HCEC 1CT (cell line): ENCODE measurements around the gene GOLGB1.
A peak's percentile ranks its signal among the peaks of the same experiment; 100 is the strongest.
"Not testable (repeated sequence)": the region's sequence is repeated elsewhere in the genome, so short reads cannot be mapped to it uniquely, and the experiment has no call there.

Source experiments
- DNase-seq: peaks from one replicate; pipeline ENCODE4 v3.0.0-alpha.2; 2017

GOLGB1 gene

GRCh38 chr3:121749276-121750086 is at the start of gene GOLGB1:
Gene GOLGB1 (minus strand): TSS chr3:121749741. CDS start chr3:121730971, 18,770 bp downstream.
- peak; percentile 100 for DNase-seq

- no peak for DNase-seq
Observed at GRCh38 chr3:121796970-121797369, 47.4 kb upstream of the GOLGB1 start.

GRCh38 chr3:121794264-121794983 is 44.9 kb upstream of the GOLGB1 start:
- no peak for DNase-seq

GRCh38 chr3:121793078-121793477 is 43.5 kb upstream of the GOLGB1 start:
- no peak for DNase-seq

GRCh38 chr3:121786485-121786884 is 36.9 kb upstream of the GOLGB1 start:
- no peak for DNase-seq

GRCh38 chr3:121782784-121783183 is 33.2 kb upstream of the GOLGB1 start:
- not testable (repeated sequence) for DNase-seq

GRCh38 chr3:121781611-121782010 is 32.1 kb upstream of the GOLGB1 start:
- no peak for DNase-seq

- DNase-seq = not testable (repeated sequence)
Observed at GRCh38 chr3:121775095-121775494, 25.6 kb upstream of the GOLGB1 start.

GRCh38 chr3:121769246-121769645 is 19.7 kb upstream of the GOLGB1 start:
- no peak for DNase-seq

GRCh38 chr3:121768452-121768851 is 18.9 kb upstream of the GOLGB1 start:
- no peak for DNase-seq

GRCh38 chr3:121759541-121760202 is 10.1 kb upstream of the GOLGB1 start:
- DNase-seq = no peak

GRCh38 chr3:121758727-121759450 is 9.3 kb upstream of the GOLGB1 start:
- no peak for DNase-seq

GRCh38 chr3:121757812-121758545 is 8.4 kb upstream of the GOLGB1 start:
- no peak for DNase-seq

GRCh38 chr3:121757087-121757811 is 7.7 kb upstream of the GOLGB1 start:
- no peak for DNase-seq

GRCh38 chr3:121752772-121753171 is 3.2 kb upstream of the GOLGB1 start:
- DNase-seq = no peak

- DNase-seq = no peak
Observed at GRCh38 chr3:121752261-121752660, 2.7 kb upstream of the GOLGB1 start.

GRCh38 chr3:121750087-121750415 is 510 bp upstream of the GOLGB1 start:
- DNase-seq = no peak

- DNase-seq = peak; percentile 54
Observed at GRCh38 chr3:121748680-121749275, 763 bp downstream of the GOLGB1 start.

GRCh38 chr3:121747976-121748375 is 1.6 kb downstream of the GOLGB1 start:
- DNase-seq = no peak

GRCh38 chr3:121743106-121743505 is 6.4 kb downstream of the GOLGB1 start:
- not testable (repeated sequence) for DNase-seq

GRCh38 chr3:121740896-121741295 is 8.6 kb downstream of the GOLGB1 start:
- no peak for DNase-seq
